HUES64 (cell line): ENCODE data around the gene DHX8. TPM values are rescaled to one million over a fixed set of nuclear protein-coding genes. Genes with fewer than 3 reads are reported as not detected.

Experiments
- H3K27ac ChIP-seq: 2 replicates; pipeline ENCODE4 v1.7.0; 2013; ENCODE audit warnings: low read depth, low read length, inconsistent platforms
- H3K27me3 ChIP-seq: 2 replicates; pipeline ENCODE4 v1.6.1; 2013; ENCODE audit warnings: mild to moderate bottlenecking, low read length; ENCODE audit not compliant: insufficient read depth
- H3K36me3 ChIP-seq: 2 replicates; pipeline ENCODE4 v1.6.1; 2013; ENCODE audit warnings: mild to moderate bottlenecking, low read length; ENCODE audit not compliant: insufficient read depth
- H3K4me1 ChIP-seq: 2 replicates; pipeline ENCODE4 v1.6.1; 2013; ENCODE audit warnings: mild to moderate bottlenecking, low read length, moderate library complexity; ENCODE audit not compliant: insufficient read depth
- H3K4me3 ChIP-seq: 2 replicates; pipeline ENCODE4 v1.5.1; 2013; ENCODE audit warnings: mild to moderate bottlenecking, low read length, moderate library complexity
- H3K9ac ChIP-seq: 2 replicates; pipeline ENCODE4 v1.6.1; 2013; ENCODE audit warnings: mild to moderate bottlenecking, low read depth, low read length
- H3K9me3 ChIP-seq: 2 replicates; pipeline ENCODE4 v1.6.1; 2013; ENCODE audit warnings: low read depth, low read length; ENCODE audit not compliant: insufficient read depth
- WGBS: fragments of 150-250, 120-280 bp; methylation state at CpG from one replicate; pipeline ENCODE4 v1.1.7; 2013; ENCODE audit warnings: missing lambda C conversion rate; 5-methylcytosine and 5-hydroxymethylcytosine counted together
- polyA plus RNA-seq, 2 experiments: library from polyadenylated mRNA; stranded (reverse); fragments of 50-300 nt; gene quantifications; one replicate each; pipeline ENCODE4 v1.2.3, GENCODE V29; 2013

DHX8 gene
- 25.6 TPM for polyA plus RNA-seq (2013, experiment 1 of 2)
- polyA plus RNA-seq (2013, experiment 2 of 2), result 25.8 TPM

- H3K9me3 ChIP-seq, result no peaks in the 10 kb centered on the region
- under 1% methylated on average over 51 of the region's 51 CpGs for WGBS
- H3K36me3 ChIP-seq, result no peaks in the 10 kb centered on the region
- H3K27ac ChIP-seq, result peak within 1 kb of the TSS; percentile 88
- H3K4me3 ChIP-seq, result peak within 1 kb of the TSS; percentile 96
- H3K9ac ChIP-seq, result peak within 1 kb of the TSS; percentile 92
- H3K4me1 ChIP-seq, result peaks cover 8% of the 10 kb centered on the region
- H3K27me3 ChIP-seq, result no peaks in the 10 kb centered on the region
Measured at GRCh38 chr17:43483674-43484551, at the start of gene DHX8. DHX8 (plus strand) TSS chr17:43483975; CDS start chr17:43484038, 63 bp downstream.

- H3K4me3 ChIP-seq, result no peak overlapping the region
- H3K36me3 ChIP-seq, result no peaks in the 10 kb centered on the region
- no peaks in the 10 kb centered on the region for H3K27me3 ChIP-seq
- no peak overlapping the region for H3K27ac ChIP-seq
- H3K9ac ChIP-seq, result no peak overlapping the region
- no peaks in the 10 kb centered on the region for H3K9me3 ChIP-seq
- WGBS, result 93% methylated on average over 4 of the region's 4 CpGs
- H3K4me1 ChIP-seq, result peaks cover 20% of the 10 kb centered on the region
Measured at GRCh38 chr17:43434902-43435319, 48.9 kb upstream of the DHX8 start.

- 100% methylated on average over 1 of the region's 1 CpG for WGBS
- H3K9ac ChIP-seq, result no peak overlapping the region
- H3K4me3 ChIP-seq, result no peak overlapping the region
- H3K9me3 ChIP-seq, result no peaks in the 10 kb centered on the region
- peaks cover 7% of the 10 kb centered on the region; the same call in 1 of the 2 replicates for H3K4me1 ChIP-seq
- H3K36me3 ChIP-seq, result no peaks in the 10 kb centered on the region
- H3K27ac ChIP-seq, result no peak overlapping the region
- H3K27me3 ChIP-seq, result no peaks in the 10 kb centered on the region
Measured at GRCh38 chr17:43437756-43438155, 46.0 kb upstream of the DHX8 start.

DNA sequence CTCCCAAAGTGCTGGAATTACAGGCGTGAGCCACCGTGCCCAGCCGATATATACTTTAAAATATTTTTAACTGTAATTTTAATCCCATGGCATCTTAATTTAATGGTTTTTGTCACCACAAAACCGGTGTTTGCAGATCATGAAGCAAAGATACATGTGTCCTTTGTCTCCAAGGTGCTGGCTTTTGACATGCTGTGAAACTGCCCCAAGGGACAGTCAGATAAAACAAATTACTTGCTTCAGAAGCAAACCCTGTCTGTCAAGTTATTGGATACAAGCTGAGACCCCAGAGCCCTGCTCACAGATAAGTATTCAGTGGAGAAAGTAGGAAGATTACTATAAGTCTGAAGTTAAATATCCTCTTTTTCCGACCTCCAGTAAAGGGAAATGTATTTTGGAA is 45.1 kb upstream of the DHX8 start:
- Histone ChIP-seq H3K4me1 (peaks cover 7% of the 10 kb centered on the region; the same call in 1 of the 2 replicates), H3K9me3 (no peaks in the 10 kb centered on the region), H3K27ac (peak overlapping the region; percentile 22; the same call in 1 of the 2 replicates), H3K36me3 (no peaks in the 10 kb centered on the region), H3K27me3 (no peaks in the 10 kb centered on the region), H3K4me3 (no peak overlapping the region), H3K9ac (no peak overlapping the region)
- 66% methylated on average over 5 of the region's 5 CpGs for WGBS

- no CpG with 5 or more reads among the region's 1 CpG for WGBS
Measured at GRCh38 chr17:43439041-43439440, 44.7 kb upstream of the DHX8 start.

GRCh38 chr17:43442711-43443110 is 41.1 kb upstream of the DHX8 start:
- H3K27me3 ChIP-seq, result no peaks in the 10 kb centered on the region
- H3K4me3 ChIP-seq, result no peak overlapping the region
- peaks cover 14% of the 10 kb centered on the region; the same call in 1 of the 2 replicates for H3K4me1 ChIP-seq
- no peaks in the 10 kb centered on the region for H3K9me3 ChIP-seq
- H3K27ac ChIP-seq, result no peak overlapping the region
- H3K36me3 ChIP-seq, result no peaks in the 10 kb centered on the region
- WGBS, result 72% methylated on average over 2 of the region's 2 CpGs
- H3K9ac ChIP-seq, result no peak overlapping the region

More at GRCh38 chr17:43439041-43439440, 44.7 kb upstream of the DHX8 start:
- H3K27ac ChIP-seq, result peak overlapping the region; percentile 22; the same call in 1 of the 2 replicates
- no peak overlapping the region for H3K9ac ChIP-seq
- H3K4me3 ChIP-seq, result no peak overlapping the region
- H3K9me3 ChIP-seq, result no peaks in the 10 kb centered on the region
- H3K36me3 ChIP-seq, result no peaks in the 10 kb centered on the region
- no peaks in the 10 kb centered on the region for H3K27me3 ChIP-seq
- H3K4me1 ChIP-seq, result peaks cover 7% of the 10 kb centered on the region; the same call in 1 of the 2 replicates

- Histone ChIP-seq H3K4me3 (no peak overlapping the region), H3K27ac (no peak overlapping the region), H3K4me1 (peaks cover 14% of the 10 kb centered on the region; the same call in 1 of the 2 replicates), H3K36me3 (no peaks in the 10 kb centered on the region), H3K9me3 (no peaks in the 10 kb centered on the region), H3K9ac (no peak overlapping the region), H3K27me3 (no peaks in the 10 kb centered on the region)
- 96% methylated on average over 3 of the region's 3 CpGs for WGBS
Measured at GRCh38 chr17:43443381-43443780, 40.4 kb upstream of the DHX8 start.

DNA sequence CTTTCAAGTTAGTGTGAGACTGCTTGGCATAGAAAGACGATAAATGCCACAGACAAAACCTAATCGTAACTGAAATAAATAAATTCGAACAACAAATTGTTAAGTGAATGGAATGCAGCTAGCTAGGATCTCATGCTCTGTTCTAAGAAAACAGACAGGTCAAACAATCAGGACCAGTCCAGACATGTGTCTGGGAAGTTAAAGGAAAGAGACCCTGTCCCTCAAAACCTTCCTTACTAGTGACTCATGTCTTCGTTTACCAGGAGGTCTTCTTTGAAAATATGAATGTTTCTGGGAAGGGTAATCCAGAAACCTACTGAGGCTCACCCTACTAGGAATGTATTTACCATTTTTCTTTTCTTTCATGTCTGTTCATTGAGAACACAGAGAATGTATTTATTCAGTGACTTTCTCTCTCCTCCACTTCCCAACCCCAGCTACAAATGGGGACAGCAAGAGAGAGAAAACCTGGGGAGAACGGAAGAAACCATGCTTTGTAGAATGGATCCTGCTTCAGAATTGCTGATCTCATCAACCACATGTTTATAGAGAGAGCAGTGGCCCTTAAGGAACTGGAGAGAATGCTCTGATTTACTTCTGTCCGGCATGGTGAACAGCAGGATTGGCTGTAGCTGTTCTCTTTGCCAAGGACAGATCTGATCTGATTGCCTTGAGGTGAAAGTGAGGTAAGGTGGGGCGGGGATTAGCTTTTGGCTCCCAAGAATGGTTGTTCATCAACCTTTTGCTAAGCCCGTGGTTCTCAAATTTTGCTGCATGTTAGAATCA is 39.4 kb upstream of the DHX8 start:
- H3K4me3 ChIP-seq, result no peak overlapping the region
- no peaks in the 10 kb centered on the region for H3K36me3 ChIP-seq
- H3K27me3 ChIP-seq, result no peaks in the 10 kb centered on the region
- H3K4me1 ChIP-seq, result peaks cover 8% of the 10 kb centered on the region; the same call in 1 of the 2 replicates
- no peaks in the 10 kb centered on the region for H3K9me3 ChIP-seq
- 91% methylated on average over 7 of the region's 8 CpGs for WGBS
- H3K27ac ChIP-seq, result no peak overlapping the region
- no peak overlapping the region for H3K9ac ChIP-seq

DNA sequence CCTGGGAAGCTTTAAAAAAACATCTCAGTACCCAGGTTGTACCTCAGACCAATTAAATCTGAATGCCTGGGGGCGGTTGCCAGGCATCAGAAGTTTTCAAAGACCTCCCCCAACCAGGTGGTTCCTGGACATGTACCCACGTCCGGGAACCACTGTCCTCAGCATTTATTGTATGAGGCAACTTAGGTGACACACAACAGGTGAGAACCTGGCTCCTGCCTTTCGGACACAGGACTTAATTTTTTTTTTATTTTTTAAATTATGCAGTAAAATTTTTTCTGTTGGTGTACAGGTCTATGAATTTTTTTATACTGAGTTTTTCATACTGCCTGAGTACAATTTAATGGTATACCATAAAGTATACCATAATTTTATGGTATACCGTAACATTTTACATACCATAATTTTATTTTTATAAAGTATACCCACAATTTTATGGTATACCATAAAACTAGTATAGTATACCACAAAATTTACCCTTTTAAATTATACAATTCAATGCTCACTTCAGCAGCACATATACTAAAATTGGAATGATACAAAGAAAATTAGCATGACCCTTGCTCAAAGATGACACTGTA is 38.7 kb upstream of the DHX8 start:
- Histone ChIP-seq H3K4me1 (peaks cover 8% of the 10 kb centered on the region; the same call in 1 of the 2 replicates), H3K9me3 (no peaks in the 10 kb centered on the region), H3K27ac (no peak overlapping the region), H3K4me3 (no peak overlapping the region), H3K27me3 (no peaks in the 10 kb centered on the region), H3K36me3 (no peaks in the 10 kb centered on the region), H3K9ac (no peak overlapping the region)
- whole genome bisulfite sequencing, result 85% methylated on average over 3 of the region's 5 CpGs

GRCh38 chr17:43446773-43447172 is 37.0 kb upstream of the DHX8 start:
- Histone ChIP-seq H3K27ac (no peak overlapping the region), H3K9ac (no peak overlapping the region), H3K4me3 (no peak overlapping the region), H3K36me3 (no peaks in the 10 kb centered on the region), H3K9me3 (no peaks in the 10 kb centered on the region), H3K4me1 (peaks cover 8% of the 10 kb centered on the region; the same call in 1 of the 2 replicates), H3K27me3 (no peaks in the 10 kb centered on the region)
- WGBS, result 93% methylated on average over 5 of the region's 5 CpGs
